Keratinocyte (primary cell): ENCODE data around the gene LRRC43. TPM values are rescaled to one million over a fixed set of nuclear protein-coding genes. Genes with fewer than 3 reads are reported as not detected.

Source experiments
- DNase-seq: peaks from one replicate; pipeline ENCODE4 v3.0.0-alpha.2; 2011; ENCODE audit warnings: low read depth, missing footprints, low spot score
- FAIRE-seq: peaks from 2 replicates; lab custom pipeline; 2011; peaks lifted over from hg19 to GRCh38; lab: Jason Lieb, UNC
- H2AFZ ChIP-seq: 2 replicates; pipeline ENCODE4 v1.6.0; 2012; ENCODE audit warnings: low read length, control low read depth, inconsistent platforms; ENCODE audit not compliant: control insufficient read depth
- H3K27ac ChIP-seq: 2 replicates; pipeline ENCODE4 v1.5.1; 2011; ENCODE audit warnings: low read length; ENCODE audit not compliant: control insufficient read depth, insufficient read depth
- H3K27me3 ChIP-seq: 3 replicates; pipeline ENCODE4 v1.6.0; 2011; ENCODE audit warnings: low read length; ENCODE audit not compliant: control insufficient read depth, insufficient read depth; ENCODE audit errors: extremely low read depth
- H3K36me3 ChIP-seq, 2 experiments: 2 replicates in 1 of 2; 3 replicates in 1 of 2; pipeline ENCODE4 v1.5.1; 2011; ENCODE audit warnings: low read length in 2 of 2, mild to moderate bottlenecking in 1 of 2; ENCODE audit not compliant: control insufficient read depth in 2 of 2, insufficient read depth in 2 of 2; ENCODE audit errors: extremely low read depth in 1 of 2
- H3K4me1 ChIP-seq: 3 replicates; pipeline ENCODE4 v1.5.1; 2011; ENCODE audit warnings: low read length; ENCODE audit not compliant: control insufficient read depth, insufficient read depth; ENCODE audit errors: extremely low read depth
- H3K4me2 ChIP-seq: 3 replicates; pipeline ENCODE4 v1.6.0; 2011; ENCODE audit warnings: low read depth, low read length; ENCODE audit not compliant: control insufficient read depth, insufficient read depth; ENCODE audit errors: extremely low read depth
- H3K4me3 ChIP-seq, 3 experiments: fragments of 200-600 bp in 1 of 3; sonication (generic) in 1 of 3; 2 replicates in 2 of 3; 3 replicates in 1 of 3; pipeline ENCODE4 v1.5.1; 2011 to 2016; ENCODE audit warnings: low read length in 3 of 3, mild to moderate bottlenecking in 3 of 3, control low read depth in 2 of 3, inconsistent platforms in 1 of 3, low read depth in 1 of 3, mixed read lengths in 1 of 3, mixed run types in 1 of 3, moderate library complexity in 1 of 3; ENCODE audit not compliant: control insufficient read depth in 2 of 3, insufficient read depth in 2 of 3; ENCODE audit errors: extremely low read depth in 1 of 3
- H3K79me2 ChIP-seq: 2 replicates; pipeline ENCODE4 v1.6.0; 2012; ENCODE audit warnings: low read length; ENCODE audit not compliant: control insufficient read depth, insufficient read depth
- H3K9ac ChIP-seq: 3 replicates; pipeline ENCODE4 v1.6.0; 2011; ENCODE audit warnings: low read length; ENCODE audit not compliant: control insufficient read depth, insufficient read depth; ENCODE audit errors: extremely low read depth
- H3K9me1 ChIP-seq: 3 replicates; pipeline ENCODE4 v1.6.0; 2011; ENCODE audit warnings: low read length; ENCODE audit not compliant: control insufficient read depth, insufficient read depth; ENCODE audit errors: extremely low read depth
- H3K9me3 ChIP-seq: 2 replicates; pipeline ENCODE4 v1.5.1; 2012; ENCODE audit warnings: low read depth, low read length; ENCODE audit not compliant: control insufficient read depth
- H4K20me1 ChIP-seq: 3 replicates; pipeline ENCODE4 v1.6.0; 2011; ENCODE audit warnings: low read length; ENCODE audit not compliant: control insufficient read depth, insufficient read depth; ENCODE audit errors: extremely low read depth
- CTCF ChIP-seq, 3 experiments: IDR thresholded peaks in 1 of 3; conservative IDR thresholded peaks in 1 of 3; optimal IDR thresholded peaks in 1 of 3; 2 replicates in 2 of 3; 3 replicates in 1 of 3; pipeline versions ENCODE3 to v1.5.1; 2011; ENCODE audit warnings: low read length in 3 of 3, mild to moderate bottlenecking in 3 of 3, moderate library complexity in 2 of 3, control low read depth in 1 of 3, inconsistent platforms in 1 of 3; ENCODE audit not compliant: insufficient read depth in 2 of 3; ENCODE audit errors: extremely low read depth in 1 of 3
- EZH2 ChIP-seq: IDR thresholded peaks from one replicate; pipeline ENCODE4 v1.6.1; 2012; ENCODE audit warnings: inconsistent platforms, mild to moderate bottlenecking, low read length, moderate library complexity
- dilution Hi-C: fragments of 300-500 bp; cut with MboI; formaldehyde crosslinking; loops from one replicate; pipeline ENCODE4 v1.7.0; 2020; ENCODE audit warnings: low sequenced_read_pairs; ENCODE audit not compliant: extremely low pct_ligation_motif_present
- polyA plus RNA-seq, 5 experiments: library from polyadenylated mRNA; depleted of rRNA in 3 of 5; stranded (reverse) in 3 of 5; stranded (forward) in 1 of 5; unstranded in 1 of 5; fragments of >200 nt; gene quantifications; 1 replicate in 1 of 5; 2 replicates in 3 of 5; 3 replicates in 1 of 5; pipeline versions ENCODE4 v1.2.1 to v1.2.3, GENCODE V29; 2011 to 2012; ENCODE audit warnings: missing spikeins in 2 of 5, low read depth in 1 of 5, low replicate concordance in 1 of 5

Gene LRRC43
- polyA plus RNA-seq, 1 donor (not counting 4 experiments of a cell fraction or from before 2014, with no cell fraction given): 0.45 TPM

- H3K4me2 ChIP-seq: no peak overlapping the region
- no peak for TF ChIP-seq EZH2
- no peak for TF ChIP-seq CTCF (optimal IDR thresholded peaks at IDR 0.05 in 1 of 3, IDR thresholded peaks at IDR 0.05 in 1 of 3, conservative IDR thresholded peaks at IDR 0.05 in 1 of 3; ENCODE audit: extremely low read depth in 1 of 3, insufficient read depth in 2 of 3, low read length in 3 of 3)
- dilution Hi-C loops: no loop called here
These were observed 14.7 kb downstream of the LRRC43 start for GRCh38 chr12:122197612-122197966.

GRCh38 chr12:122199484-122200355, 16.8 kb downstream of the LRRC43 start:
- Histone ChIP-seq H2AFZ (no peak overlapping the region), H4K20me1 (no peaks in the 10 kb centered on the region), H3K27me3 (peaks cover 9% of the 10 kb centered on the region), H3K9me3 (peaks cover 3% of the 10 kb centered on the region), H3K9me1 (no peaks in the 10 kb centered on the region), H3K9ac (no peak overlapping the region), H3K4me1 (peaks cover 3% of the 10 kb centered on the region), H3K4me3 (no peak overlapping the region), H3K79me2 (no peaks in the 10 kb centered on the region), H3K36me3 (no peaks in the 10 kb centered on the region), H3K27ac (no peak overlapping the region), H3K4me2 (no peak overlapping the region)
- TF ChIP-seq CTCF (optimal IDR thresholded peaks at IDR 0.05 in 1 of 3, IDR thresholded peaks at IDR 0.05 in 1 of 3, conservative IDR thresholded peaks at IDR 0.05 in 1 of 3; ENCODE audit: extremely low read depth in 1 of 3, insufficient read depth in 2 of 3, low read length in 3 of 3): no peak
- no peak for TF ChIP-seq EZH2
- DNase-seq (no peak), FAIRE-seq (no peak)
- dilution Hi-C loops: no loop called here

More at GRCh38 chr12:122197612-122197966, 14.7 kb downstream of the LRRC43 start:
- H3K9me1 ChIP-seq: no peaks in the 10 kb centered on the region
- H3K9me3 ChIP-seq: peaks cover 3% of the 10 kb centered on the region
- H4K20me1 ChIP-seq: no peaks in the 10 kb centered on the region
- no peaks in the 10 kb centered on the region for H3K36me3 ChIP-seq
- H3K27ac ChIP-seq: no peak overlapping the region
- DNase-seq (no peak), FAIRE-seq (no peak)
- no peak overlapping the region for H3K9ac ChIP-seq
- no peak overlapping the region for H3K4me3 ChIP-seq
- H3K4me1 ChIP-seq: no peaks in the 10 kb centered on the region
- H3K27me3 ChIP-seq: no peaks in the 10 kb centered on the region
- no peaks in the 10 kb centered on the region for H3K79me2 ChIP-seq
- H2AFZ ChIP-seq: no peak overlapping the region
